ENCODE results near the gene GATD1. TPM values are rescaled to one million over a fixed set of nuclear protein-coding genes. Genes with fewer than 3 reads are reported as not detected.

Gene GATD1
- polyA plus RNA-seq, 2 of the 4 experiments (the other 2 are of a cell fraction): 14.5 to 43.1 TPM

DNA sequence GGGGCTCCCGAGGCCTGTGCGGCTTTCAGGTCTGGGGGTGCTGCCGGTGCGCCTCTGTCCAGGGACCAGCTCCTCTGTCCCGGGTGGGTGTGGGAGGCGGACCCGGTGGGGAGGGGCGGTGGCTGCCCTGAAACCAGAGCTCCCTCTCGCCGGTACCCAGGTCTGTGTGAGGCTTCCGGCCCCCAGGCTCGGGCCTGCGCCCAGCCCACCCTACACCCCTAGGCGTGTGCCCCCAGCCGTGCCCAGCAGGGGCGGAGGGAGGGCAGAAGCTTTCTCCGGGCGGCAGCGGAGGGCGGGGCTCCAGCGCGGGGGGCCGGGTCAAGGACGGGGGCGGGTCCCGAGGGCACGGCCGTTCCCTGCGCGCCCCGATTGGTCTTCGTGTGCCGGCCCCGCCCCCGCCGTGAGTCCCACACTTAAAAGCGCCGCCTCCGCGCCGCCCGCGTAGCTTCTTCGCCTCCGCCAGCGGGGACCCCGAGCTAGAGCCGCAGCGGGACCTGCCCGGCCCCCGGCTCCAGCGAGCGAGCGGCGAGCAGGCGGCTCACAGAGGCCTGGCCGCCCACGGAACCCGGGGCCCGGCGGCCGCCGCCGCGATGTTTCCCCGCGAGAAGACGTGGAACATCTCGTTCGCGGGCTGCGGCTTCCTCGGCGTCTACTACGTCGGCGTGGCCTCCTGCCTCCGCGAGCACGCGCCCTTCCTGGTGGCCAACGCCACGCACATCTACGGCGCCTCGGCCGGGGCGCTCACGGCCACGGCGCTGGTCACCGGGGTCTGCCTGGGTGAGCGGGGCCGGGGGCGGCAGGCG is 42.0 kb upstream of the GATD1 start:
- peak; percentile 40 to 66 for ATAC-seq
- H3K4me2 ChIP-seq: peak overlapping the region; percentile 97
- DNase-seq (ENCODE audit: low read depth in 1 of 2, low spot score in 1 of 2): peak in 1 of 2 experiments; percentile 88
- no peak for FAIRE-seq
- CTCF ChIA-PET: interaction anchor here (0.8 to 1.7 kb wide), 5 partner anchors 10 to 21 kb away, joined by 3 to 4 read pairs (median 3); no protein-coding TSS in a partner anchor
- H3K4me3 ChIP-seq: peak overlapping the region; percentile 99
- H3K27ac ChIP-seq: peak overlapping the region; percentile 87 to 90
- no peaks in the 10 kb centered on the region for H3K9me3 ChIP-seq
- H3K4me1 ChIP-seq: peaks cover 32% of the 10 kb centered on the region
- TF ChIP-seq, protein P1, sequence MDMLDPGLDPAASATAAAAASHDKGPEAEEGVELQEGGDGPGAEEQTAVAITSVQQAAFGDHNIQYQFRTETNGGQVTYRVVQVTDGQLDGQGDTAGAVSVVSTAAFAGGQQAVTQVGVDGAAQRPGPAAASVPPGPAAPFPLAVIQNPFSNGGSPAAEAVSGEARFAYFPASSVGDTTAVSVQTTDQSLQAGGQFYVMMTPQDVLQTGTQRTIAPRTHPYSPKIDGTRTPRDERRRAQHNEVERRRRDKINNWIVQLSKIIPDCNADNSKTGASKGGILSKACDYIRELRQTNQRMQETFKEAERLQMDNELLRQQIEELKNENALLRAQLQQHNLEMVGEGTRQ (IDR thresholded peaks at IDR 0.05): no peak
- TF ChIP-seq CEBPB (IDR thresholded peaks at IDR 0.05): no peak
- no peak for TF ChIP-seq RARB (CRISPR knock-in tag; IDR thresholded peaks at IDR 0.05)
- TF ChIP-seq NPAS2 (CRISPR knock-in tag; IDR thresholded peaks at IDR 0.05; ENCODE audit: borderline replicate concordance): no peak
- TF ChIP-seq, protein P2, sequence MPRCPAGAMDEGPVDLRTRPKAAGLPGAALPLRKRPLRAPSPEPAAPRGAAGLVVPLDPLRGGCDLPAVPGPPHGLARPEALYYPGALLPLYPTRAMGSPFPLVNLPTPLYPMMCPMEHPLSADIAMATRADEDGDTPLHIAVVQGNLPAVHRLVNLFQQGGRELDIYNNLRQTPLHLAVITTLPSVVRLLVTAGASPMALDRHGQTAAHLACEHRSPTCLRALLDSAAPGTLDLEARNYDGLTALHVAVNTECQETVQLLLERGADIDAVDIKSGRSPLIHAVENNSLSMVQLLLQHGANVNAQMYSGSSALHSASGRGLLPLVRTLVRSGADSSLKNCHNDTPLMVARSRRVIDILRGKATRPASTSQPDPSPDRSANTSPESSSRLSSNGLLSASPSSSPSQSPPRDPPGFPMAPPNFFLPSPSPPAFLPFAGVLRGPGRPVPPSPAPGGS (IDR thresholded peaks at IDR 0.05): peak; percentile 79
- TF ChIP-seq MYC (IDR thresholded peaks at IDR 0.05; ENCODE audit: borderline replicate concordance, low read length): 0 out of 2 replicates have a peak, but pooled peaks have one; percentile 36
- TF ChIP-seq, protein P3, sequence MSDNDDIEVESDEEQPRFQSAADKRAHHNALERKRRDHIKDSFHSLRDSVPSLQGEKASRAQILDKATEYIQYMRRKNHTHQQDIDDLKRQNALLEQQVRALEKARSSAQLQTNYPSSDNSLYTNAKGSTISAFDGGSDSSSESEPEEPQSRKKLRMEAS (IDR thresholded peaks at IDR 0.05): peak; percentile 53
- TF ChIP-seq RNF2 (IDR thresholded peaks at IDR 0.05; ENCODE audit: borderline replicate concordance, low read depth): no peak
- TF ChIP-seq RAD21 (conservative IDR thresholded peaks at IDR 0.05 in 1 of 2, IDR thresholded peaks at IDR 0.05 in 1 of 2): no peak
- TF ChIP-seq, protein P4, sequence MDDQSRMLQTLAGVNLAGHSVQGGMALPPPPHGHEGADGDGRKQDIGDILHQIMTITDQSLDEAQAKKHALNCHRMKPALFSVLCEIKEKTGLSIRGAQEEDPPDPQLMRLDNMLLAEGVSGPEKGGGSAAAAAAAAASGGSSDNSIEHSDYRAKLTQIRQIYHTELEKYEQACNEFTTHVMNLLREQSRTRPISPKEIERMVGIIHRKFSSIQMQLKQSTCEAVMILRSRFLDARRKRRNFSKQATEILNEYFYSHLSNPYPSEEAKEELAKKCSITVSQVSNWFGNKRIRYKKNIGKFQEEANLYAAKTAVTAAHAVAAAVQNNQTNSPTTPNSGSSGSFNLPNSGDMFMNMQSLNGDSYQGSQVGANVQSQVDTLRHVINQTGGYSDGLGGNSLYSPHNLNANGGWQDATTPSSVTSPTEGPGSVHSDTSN (IDR thresholded peaks at IDR 0.05): peak; percentile 39; the same call in 1 of the 2 replicates
- peak; percentile 27; the same call in 1 of the 2 replicates for TF ChIP-seq GATA3 (IDR thresholded peaks at IDR 0.05; ENCODE audit: borderline replicate concordance)
- no peak for TF ChIP-seq MAZ (IDR thresholded peaks at IDR 0.05; ENCODE audit: borderline replicate concordance, low read depth, low read length)
- no peak for TF ChIP-seq FOSB (CRISPR knock-in tag; IDR thresholded peaks at IDR 0.05)
- peak; percentile 97 for TF ChIP-seq PHF8 (IDR thresholded peaks at IDR 0.05; ENCODE audit: borderline replicate concordance, low read depth)
- TF ChIP-seq POLR2A (IDR thresholded peaks at IDR 0.05; ENCODE audit: low read length): peak; percentile 62
- TF ChIP-seq JUN (IDR thresholded peaks at IDR 0.05): peak; percentile 67 to 79; a peak in 4 of 5 replicates
- TF ChIP-seq, protein P5, sequence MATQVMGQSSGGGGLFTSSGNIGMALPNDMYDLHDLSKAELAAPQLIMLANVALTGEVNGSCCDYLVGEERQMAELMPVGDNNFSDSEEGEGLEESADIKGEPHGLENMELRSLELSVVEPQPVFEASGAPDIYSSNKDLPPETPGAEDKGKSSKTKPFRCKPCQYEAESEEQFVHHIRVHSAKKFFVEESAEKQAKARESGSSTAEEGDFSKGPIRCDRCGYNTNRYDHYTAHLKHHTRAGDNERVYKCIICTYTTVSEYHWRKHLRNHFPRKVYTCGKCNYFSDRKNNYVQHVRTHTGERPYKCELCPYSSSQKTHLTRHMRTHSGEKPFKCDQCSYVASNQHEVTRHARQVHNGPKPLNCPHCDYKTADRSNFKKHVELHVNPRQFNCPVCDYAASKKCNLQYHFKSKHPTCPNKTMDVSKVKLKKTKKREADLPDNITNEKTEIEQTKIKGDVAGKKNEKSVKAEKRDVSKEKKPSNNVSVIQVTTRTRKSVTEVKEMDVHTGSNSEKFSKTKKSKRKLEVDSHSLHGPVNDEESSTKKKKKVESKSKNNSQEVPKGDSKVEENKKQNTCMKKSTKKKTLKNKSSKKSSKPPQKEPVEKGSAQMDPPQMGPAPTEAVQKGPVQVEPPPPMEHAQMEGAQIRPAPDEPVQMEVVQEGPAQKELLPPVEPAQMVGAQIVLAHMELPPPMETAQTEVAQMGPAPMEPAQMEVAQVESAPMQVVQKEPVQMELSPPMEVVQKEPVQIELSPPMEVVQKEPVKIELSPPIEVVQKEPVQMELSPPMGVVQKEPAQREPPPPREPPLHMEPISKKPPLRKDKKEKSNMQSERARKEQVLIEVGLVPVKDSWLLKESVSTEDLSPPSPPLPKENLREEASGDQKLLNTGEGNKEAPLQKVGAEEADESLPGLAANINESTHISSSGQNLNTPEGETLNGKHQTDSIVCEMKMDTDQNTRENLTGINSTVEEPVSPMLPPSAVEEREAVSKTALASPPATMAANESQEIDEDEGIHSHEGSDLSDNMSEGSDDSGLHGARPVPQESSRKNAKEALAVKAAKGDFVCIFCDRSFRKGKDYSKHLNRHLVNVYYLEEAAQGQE (IDR thresholded peaks at IDR 0.05): peak; percentile 41; the same call in 1 of the 2 replicates
- TF ChIP-seq, protein P6, sequence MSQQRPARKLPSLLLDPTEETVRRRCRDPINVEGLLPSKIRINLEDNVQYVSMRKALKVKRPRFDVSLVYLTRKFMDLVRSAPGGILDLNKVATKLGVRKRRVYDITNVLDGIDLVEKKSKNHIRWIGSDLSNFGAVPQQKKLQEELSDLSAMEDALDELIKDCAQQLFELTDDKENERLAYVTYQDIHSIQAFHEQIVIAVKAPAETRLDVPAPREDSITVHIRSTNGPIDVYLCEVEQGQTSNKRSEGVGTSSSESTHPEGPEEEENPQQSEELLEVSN (IDR thresholded peaks at IDR 0.05; ENCODE audit: borderline replicate concordance, low read depth): 0 out of 2 replicates have a peak, but pooled peaks have one; percentile 35
- TF ChIP-seq, protein P7, sequence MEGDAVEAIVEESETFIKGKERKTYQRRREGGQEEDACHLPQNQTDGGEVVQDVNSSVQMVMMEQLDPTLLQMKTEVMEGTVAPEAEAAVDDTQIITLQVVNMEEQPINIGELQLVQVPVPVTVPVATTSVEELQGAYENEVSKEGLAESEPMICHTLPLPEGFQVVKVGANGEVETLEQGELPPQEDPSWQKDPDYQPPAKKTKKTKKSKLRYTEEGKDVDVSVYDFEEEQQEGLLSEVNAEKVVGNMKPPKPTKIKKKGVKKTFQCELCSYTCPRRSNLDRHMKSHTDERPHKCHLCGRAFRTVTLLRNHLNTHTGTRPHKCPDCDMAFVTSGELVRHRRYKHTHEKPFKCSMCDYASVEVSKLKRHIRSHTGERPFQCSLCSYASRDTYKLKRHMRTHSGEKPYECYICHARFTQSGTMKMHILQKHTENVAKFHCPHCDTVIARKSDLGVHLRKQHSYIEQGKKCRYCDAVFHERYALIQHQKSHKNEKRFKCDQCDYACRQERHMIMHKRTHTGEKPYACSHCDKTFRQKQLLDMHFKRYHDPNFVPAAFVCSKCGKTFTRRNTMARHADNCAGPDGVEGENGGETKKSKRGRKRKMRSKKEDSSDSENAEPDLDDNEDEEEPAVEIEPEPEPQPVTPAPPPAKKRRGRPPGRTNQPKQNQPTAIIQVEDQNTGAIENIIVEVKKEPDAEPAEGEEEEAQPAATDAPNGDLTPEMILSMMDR (IDR thresholded peaks at IDR 0.05): no peak
- TF ChIP-seq CHD4 (IDR thresholded peaks at IDR 0.05; ENCODE audit: borderline replicate concordance): no peak
- no peak for TF ChIP-seq SMC3 (IDR thresholded peaks at IDR 0.05)
- TF ChIP-seq ZNF302 (CRISPR knock-in tag; IDR thresholded peaks at IDR 0.05): no peak
- TF ChIP-seq, protein P8, sequence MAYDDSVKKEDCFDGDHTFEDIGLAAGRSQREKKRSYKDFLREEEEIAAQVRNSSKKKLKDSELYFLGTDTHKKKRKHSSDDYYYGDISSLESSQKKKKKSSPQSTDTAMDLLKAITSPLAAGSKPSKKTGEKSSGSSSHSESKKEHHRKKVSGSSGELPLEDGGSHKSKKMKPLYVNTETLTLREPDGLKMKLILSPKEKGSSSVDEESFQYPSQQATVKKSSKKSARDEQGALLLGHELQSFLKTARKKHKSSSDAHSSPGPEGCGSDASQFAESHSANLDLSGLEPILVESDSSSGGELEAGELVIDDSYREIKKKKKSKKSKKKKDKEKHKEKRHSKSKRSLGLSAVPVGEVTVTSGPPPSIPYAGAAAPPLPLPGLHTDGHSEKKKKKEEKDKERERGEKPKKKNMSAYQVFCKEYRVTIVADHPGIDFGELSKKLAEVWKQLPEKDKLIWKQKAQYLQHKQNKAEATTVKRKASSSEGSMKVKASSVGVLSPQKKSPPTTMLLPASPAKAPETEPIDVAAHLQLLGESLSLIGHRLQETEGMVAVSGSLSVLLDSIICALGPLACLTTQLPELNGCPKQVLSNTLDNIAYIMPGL (CRISPR knock-in tag; IDR thresholded peaks at IDR 0.05; ENCODE audit: borderline replicate concordance): no peak
- TF ChIP-seq SREBF2 (IDR thresholded peaks at IDR 0.05): no peak
- no peak for TF ChIP-seq FOSL2 (IDR thresholded peaks at IDR 0.05)
- no peak for TF ChIP-seq FOSL2 (CRISPR knock-in tag; IDR thresholded peaks at IDR 0.05)
- no CpG with 5 or more reads among the region's 96 CpGs for WGBS (ENCODE audit: missing lambda C conversion rate)
- POLR2A ChIA-PET: interaction anchor here (0.6 to 3.1 kb wide), 16 partner anchors 8 to 107 kb away, joined by 3 to 52 read pairs (median 6); partner anchors contain the start of genes CD151, CEND1, CRACR2B and RPLP2

Measured in A549 (cell line).